Thoracic aorta (tissue), 2 donors: Measurements from ENCODE around the gene SRP9. TPM values are rescaled to one million over a fixed set of nuclear protein-coding genes. Genes with fewer than 3 reads are reported as not detected.

ENCODE experiments used
- ATAC-seq: fragments of 150-250 bp; one replicate; pipeline ENCODE4 v1.8.0; 2017; ENCODE audit warnings: low read depth; ENCODE audit not compliant: insufficient number of reproducible peaks, low FRiP score
- DNase-seq: peaks from one replicate; pipeline ENCODE4 v3.0.0-alpha.2; 2020; ENCODE audit warnings: low spot score
- H3K27ac ChIP-seq, 2 donors: fragments of 200-600 bp; sonication (generic); 1 replicate in 1 of 2; 2 replicates in 1 of 2; pipeline ENCODE4 v1.5.1; 2016; ENCODE audit warnings: mild to moderate bottlenecking in 2 of 2, moderate library complexity in 2 of 2
- H3K27me3 ChIP-seq: fragments of 200-600 bp; sonication (generic); replicated peaks from 2 replicates; pipeline ENCODE4 v1.6.0; 2016; ENCODE audit warnings: mild to moderate bottlenecking; ENCODE audit not compliant: insufficient read depth
- H3K36me3 ChIP-seq: fragments of 200-600 bp; sonication (generic); one replicate; pipeline ENCODE4 v1.5.1; 2016
- H3K4me1 ChIP-seq, 2 donors: fragments of 200-600 bp; sonication (generic); 1 replicate in 1 of 2; 2 replicates in 1 of 2; pipeline versions ENCODE4 v1.5.1 to v1.6.0; 2016; ENCODE audit warnings: low read depth in 2 of 2, mild to moderate bottlenecking in 1 of 2; ENCODE audit not compliant: control insufficient read depth in 1 of 2
- H3K4me3 ChIP-seq: fragments of 200-600 bp; sonication (generic); 2 replicates; pipeline ENCODE4 v1.5.1; 2016; ENCODE audit warnings: mild to moderate bottlenecking
- H3K9me3 ChIP-seq: fragments of 200-600 bp; sonication (generic); 2 replicates; pipeline ENCODE4 v1.5.1; 2016
- CTCF ChIP-seq: fragments of 200-600 bp; sonication (generic); IDR thresholded peaks from one replicate; pipeline ENCODE4 v1.5.1; 2019; ENCODE audit warnings: antibody characterized with exemption
- total RNA-seq, 2 donors: library from RNA; depleted of rRNA; stranded (reverse); fragments of >200 nt; gene quantifications; one replicate each; pipeline versions ENCODE4 v1.1.0 to v1.2.3, GENCODE V29; 2016

SRP9 gene
- total RNA-seq, 2 donors from 2014 or later: 130 to 131 TPM

DNA sequence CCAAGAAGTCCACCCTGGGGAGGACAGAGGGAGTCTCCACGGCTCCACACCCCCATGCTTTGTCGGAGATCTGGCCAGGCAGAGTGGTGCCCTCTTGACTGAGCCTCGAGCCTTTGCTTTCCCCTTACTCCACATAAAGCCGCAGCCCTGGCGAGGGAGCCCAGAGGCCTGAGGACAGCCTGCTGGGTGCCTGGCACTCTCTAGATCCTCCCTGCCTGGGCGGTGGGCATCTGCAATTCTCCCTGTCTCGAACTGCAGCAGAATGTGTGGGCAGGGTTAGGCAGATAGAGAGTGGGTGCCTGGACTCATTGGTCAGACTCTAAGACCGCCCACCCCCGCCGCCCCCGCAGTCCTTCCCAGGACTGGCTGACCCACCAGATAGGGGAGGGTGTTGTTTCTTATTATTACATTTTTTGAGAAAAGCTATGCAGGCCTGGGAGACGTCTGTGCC lies 46.2 kb downstream of the SRP9 start:
- Histone ChIP-seq H3K27ac (no peak overlapping the region), H3K4me1 (peaks cover 19 to 72% of the 10 kb centered on the region in 2 donors), H3K9me3 (no peaks in the 10 kb centered on the region), H3K36me3 (no peaks in the 10 kb centered on the region), H3K4me3 (no peak overlapping the region), H3K27me3 (no peaks in the 10 kb centered on the region)
- TF ChIP-seq CTCF: no peak
- DNase-seq: no peak
- no peak for ATAC-seq

GRCh38 chr1:225824533-225824941 lies 46.9 kb downstream of the SRP9 start:
- no peak overlapping the region for H3K27ac ChIP-seq
- ATAC-seq (no peak), DNase-seq (no peak)
- H3K9me3 ChIP-seq: no peaks in the 10 kb centered on the region
- H3K4me1 ChIP-seq: peaks cover 19 to 67% of the 10 kb centered on the region in 2 donors
- H3K36me3 ChIP-seq: peaks cover 6% of the 10 kb centered on the region
- no peak for TF ChIP-seq CTCF
- H3K27me3 ChIP-seq: no peaks in the 10 kb centered on the region
- H3K4me3 ChIP-seq: no peak overlapping the region

GRCh38 chr1:225825078-225825477 lies 47.5 kb downstream of the SRP9 start:
- ATAC-seq (no peak), DNase-seq (no peak)
- Histone ChIP-seq H3K27ac (no peak overlapping the region), H3K36me3 (peaks cover 8% of the 10 kb centered on the region), H3K4me3 (no peak overlapping the region), H3K9me3 (no peaks in the 10 kb centered on the region), H3K4me1 (peaks cover 14 to 62% of the 10 kb centered on the region in 2 donors), H3K27me3 (no peaks in the 10 kb centered on the region)
- no peak for TF ChIP-seq CTCF

GRCh38 chr1:225825607-225826007 lies 48.0 kb downstream of the SRP9 start:
- DNase-seq: no peak

DNA sequence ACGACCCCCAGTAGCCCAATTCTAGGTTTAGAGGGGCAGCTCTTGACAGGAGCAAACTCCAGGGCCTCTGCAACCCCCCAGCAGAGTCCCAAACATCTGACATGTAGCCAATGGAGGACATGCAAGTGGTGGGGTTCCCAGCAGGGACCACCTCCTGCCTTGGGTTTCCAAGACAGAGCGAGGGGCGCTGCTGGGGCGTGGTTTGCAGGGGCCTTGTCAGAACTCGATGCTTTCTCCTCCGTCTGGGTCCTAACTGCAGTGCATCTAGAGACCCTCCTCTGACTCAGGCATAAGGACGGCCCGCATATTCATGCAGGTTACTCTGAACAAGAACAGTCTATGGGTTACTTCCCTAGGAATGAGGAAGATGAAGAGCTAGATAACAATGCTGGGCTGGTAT lies 49.5 kb downstream of the SRP9 start:
- no peak for DNase-seq
- Histone ChIP-seq H3K27me3 (no peaks in the 10 kb centered on the region), H3K36me3 (peaks cover 25% of the 10 kb centered on the region), H3K27ac (no peak overlapping the region), H3K4me1 (peaks cover 6 to 45% of the 10 kb centered on the region in 2 donors), H3K9me3 (no peaks in the 10 kb centered on the region), H3K4me3 (no peak overlapping the region)
- no peak for ATAC-seq
- no peak for TF ChIP-seq CTCF

More at GRCh38 chr1:225825607-225826007, 48.0 kb downstream of the SRP9 start:
- H3K36me3 ChIP-seq: peaks cover 12% of the 10 kb centered on the region
- H3K27ac ChIP-seq: no peak overlapping the region
- TF ChIP-seq CTCF: no peak
- H3K9me3 ChIP-seq: no peaks in the 10 kb centered on the region
- no peak for ATAC-seq
- H3K4me3 ChIP-seq: no peak overlapping the region
- no peaks in the 10 kb centered on the region for H3K27me3 ChIP-seq
- H3K4me1 ChIP-seq: peaks cover 9 to 56% of the 10 kb centered on the region in 2 donors
